HUES48 (cell line): ENCODE results near the gene MAP4K3.
A peak's percentile ranks its signal among the peaks of the same experiment; 100 is the strongest.
"Not testable (repeated sequence)": the region's sequence is repeated elsewhere in the genome, so short reads cannot be mapped to it uniquely, and the experiment has no call there.

Source experiments
- H3K27ac ChIP-seq: one replicate; pipeline ENCODE4 v1.7.0; 2013; ENCODE audit warnings: low read depth, low read length, inconsistent platforms
- H3K27me3 ChIP-seq: 2 replicates; pipeline ENCODE4 v1.6.1; 2013; ENCODE audit warnings: mild to moderate bottlenecking, low read length; ENCODE audit not compliant: control insufficient read depth, insufficient read depth
- H3K36me3 ChIP-seq: 2 replicates; pipeline ENCODE4 v1.6.1; 2013; ENCODE audit warnings: low read length; ENCODE audit not compliant: control insufficient read depth, insufficient read depth
- H3K4me1 ChIP-seq: 2 replicates; pipeline ENCODE4 v1.6.1; 2013; ENCODE audit warnings: mild to moderate bottlenecking, low read length; ENCODE audit not compliant: control insufficient read depth, insufficient read depth
- H3K4me3 ChIP-seq: 2 replicates; pipeline ENCODE4 v1.5.1; 2013; ENCODE audit warnings: mild to moderate bottlenecking, low read depth, low read length
- H3K9ac ChIP-seq: 2 replicates; pipeline ENCODE4 v1.6.1; 2013; ENCODE audit warnings: mild to moderate bottlenecking, low read depth, low read length, moderate library complexity
- H3K9me3 ChIP-seq: 2 replicates; pipeline ENCODE4 v1.6.1; 2013; ENCODE audit warnings: low read length; ENCODE audit not compliant: control insufficient read depth, insufficient read depth

Gene MAP4K3

DNA sequence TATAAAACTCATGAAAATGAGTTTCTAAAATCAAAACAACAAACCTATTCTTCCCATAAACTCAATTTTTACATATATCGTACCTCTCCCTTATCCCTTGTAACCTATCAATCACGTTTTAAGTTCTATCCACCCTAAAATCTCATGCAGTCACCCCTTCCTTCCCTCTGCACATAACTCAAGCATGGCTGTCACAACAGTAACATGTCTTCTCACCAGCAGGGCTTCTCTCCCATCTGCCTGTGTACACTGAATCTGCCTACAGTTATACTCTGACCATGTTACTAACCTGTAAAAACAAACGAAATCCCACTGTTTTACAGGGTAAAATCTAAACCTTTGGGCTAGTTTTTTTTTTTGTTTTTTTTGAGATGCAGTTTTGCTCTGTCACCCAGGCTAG is 68.2 kb downstream of the MAP4K3 start:
- no peaks in the 10 kb centered on the region for H3K27me3 ChIP-seq
- H3K4me1 ChIP-seq: peaks cover 15% of the 10 kb centered on the region
- H3K27ac ChIP-seq: no peak overlapping the region
- H3K9ac ChIP-seq: no peak overlapping the region
- peaks cover 29% of the 10 kb centered on the region for H3K9me3 ChIP-seq
- no peak overlapping the region for H3K4me3 ChIP-seq
- peaks cover 7% of the 10 kb centered on the region; the same call in 1 of the 2 replicates for H3K36me3 ChIP-seq

- Histone ChIP-seq H3K27me3 (no peaks in the 10 kb centered on the region), H3K9me3 (peaks cover 32% of the 10 kb centered on the region), H3K9ac (no peak overlapping the region), H3K4me1 (peaks cover 15% of the 10 kb centered on the region), H3K36me3 (peaks cover 7% of the 10 kb centered on the region; the same call in 1 of the 2 replicates), H3K27ac (no peak overlapping the region), H3K4me3 (no peak overlapping the region)
Measured at GRCh38 chr2:39368376-39368775, 68.7 kb downstream of the MAP4K3 start.

GRCh38 chr2:39362595-39362994 is 74.5 kb downstream of the MAP4K3 start:
- H3K9ac ChIP-seq: no peak overlapping the region
- peaks cover 15% of the 10 kb centered on the region; the same call in 1 of the 2 replicates for H3K36me3 ChIP-seq
- H3K27ac ChIP-seq: no peak overlapping the region
- no peaks in the 10 kb centered on the region for H3K27me3 ChIP-seq
- peaks cover 11% of the 10 kb centered on the region for H3K4me1 ChIP-seq
- peaks cover 83% of the 10 kb centered on the region for H3K9me3 ChIP-seq
- H3K4me3 ChIP-seq: no peak overlapping the region

DNA sequence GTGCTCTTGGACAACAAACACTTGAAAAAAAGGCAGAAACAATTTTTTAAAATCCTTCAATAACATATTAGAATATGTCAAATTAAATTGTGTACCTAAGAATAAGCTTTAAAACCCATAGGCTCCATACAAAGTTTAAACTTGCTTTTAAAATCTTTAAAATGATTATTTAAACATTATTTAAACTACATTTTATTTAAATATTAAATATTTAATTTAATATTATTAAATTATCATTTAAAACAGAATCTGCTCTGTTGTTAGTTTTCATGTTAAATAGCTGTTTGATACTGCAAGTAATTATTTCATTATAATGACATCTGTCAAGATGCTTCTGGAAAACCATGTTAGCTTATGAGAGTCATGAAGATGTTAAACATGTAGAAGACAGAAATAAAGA is 75.6 kb downstream of the MAP4K3 start:
- Histone ChIP-seq H3K9ac (no peak overlapping the region), H3K27me3 (no peaks in the 10 kb centered on the region), H3K4me1 (peaks cover 22% of the 10 kb centered on the region), H3K9me3 (peaks cover 72% of the 10 kb centered on the region), H3K27ac (no peak overlapping the region), H3K4me3 (no peak overlapping the region; the same call in 1 of the 2 replicates), H3K36me3 (peaks cover 15% of the 10 kb centered on the region; the same call in 1 of the 2 replicates)

GRCh38 chr2:39360342-39360741 is 76.7 kb downstream of the MAP4K3 start:
- peaks cover 24% of the 10 kb centered on the region for H3K4me1 ChIP-seq
- not testable (repeated sequence) for H3K9ac ChIP-seq, H3K27ac ChIP-seq, H3K27me3 ChIP-seq, H3K4me3 ChIP-seq
- H3K9me3 ChIP-seq: peaks cover 63% of the 10 kb centered on the region
- peaks cover 21% of the 10 kb centered on the region; the same call in 1 of the 2 replicates for H3K36me3 ChIP-seq

GRCh38 chr2:39359453-39360038 is 77.5 kb downstream of the MAP4K3 start:
- H3K9ac ChIP-seq: no peak overlapping the region
- H3K4me3 ChIP-seq: no peak overlapping the region
- H3K27ac ChIP-seq: no peak overlapping the region
- H3K27me3 ChIP-seq: no peaks in the 10 kb centered on the region
- peaks cover 63% of the 10 kb centered on the region for H3K9me3 ChIP-seq
- peaks cover 23% of the 10 kb centered on the region for H3K4me1 ChIP-seq
- H3K36me3 ChIP-seq: peaks cover 22% of the 10 kb centered on the region; the same call in 1 of the 2 replicates

GRCh38 chr2:39356922-39357639 is 80.0 kb downstream of the MAP4K3 start:
- Histone ChIP-seq H3K4me3 (no peak overlapping the region), H3K4me1 (peaks cover 17% of the 10 kb centered on the region), H3K9me3 (peaks cover 41% of the 10 kb centered on the region), H3K9ac (no peak overlapping the region), H3K27me3 (no peaks in the 10 kb centered on the region), H3K27ac (peak overlapping the region; percentile 70), H3K36me3 (peaks cover 22% of the 10 kb centered on the region; the same call in 1 of the 2 replicates)

GRCh38 chr2:39350658-39351057 is 86.4 kb downstream of the MAP4K3 start:
- Histone ChIP-seq H3K4me3 (no peak overlapping the region), H3K9ac (no peak overlapping the region), H3K36me3 (peaks cover 4% of the 10 kb centered on the region; the same call in 1 of the 2 replicates), H3K9me3 (no peaks in the 10 kb centered on the region), H3K4me1 (peaks cover 2% of the 10 kb centered on the region), H3K27me3 (no peaks in the 10 kb centered on the region), H3K27ac (no peak overlapping the region)

DNA sequence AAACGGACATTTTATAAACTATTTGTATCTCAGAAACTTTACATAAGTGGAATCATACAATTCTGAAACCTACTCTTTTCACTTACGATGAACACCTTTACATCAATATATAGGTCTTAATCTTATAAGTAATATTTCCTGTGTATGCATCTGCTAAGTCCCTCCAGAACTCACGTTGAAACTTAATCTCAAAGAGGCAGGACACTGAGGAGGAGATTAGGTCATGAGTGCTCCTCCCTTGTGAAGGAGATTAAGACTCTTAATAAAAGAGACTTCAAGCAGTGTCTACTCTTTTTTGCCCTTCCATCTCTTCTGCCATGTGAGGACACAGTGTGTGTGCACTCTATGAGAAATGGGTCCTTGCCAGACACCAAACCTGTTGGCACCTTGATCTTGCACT is 98.6 kb downstream of the MAP4K3 start:
- Histone ChIP-seq H3K4me3 (no peak overlapping the region), H3K9me3 (no peaks in the 10 kb centered on the region), H3K9ac (no peak overlapping the region), H3K36me3 (0 out of 2 replicates have a peak, but pooled peaks cover 7% of the 10 kb centered on the region), H3K4me1 (peaks cover 12% of the 10 kb centered on the region), H3K27ac (no peak overlapping the region), H3K27me3 (no peaks in the 10 kb centered on the region)

DNA sequence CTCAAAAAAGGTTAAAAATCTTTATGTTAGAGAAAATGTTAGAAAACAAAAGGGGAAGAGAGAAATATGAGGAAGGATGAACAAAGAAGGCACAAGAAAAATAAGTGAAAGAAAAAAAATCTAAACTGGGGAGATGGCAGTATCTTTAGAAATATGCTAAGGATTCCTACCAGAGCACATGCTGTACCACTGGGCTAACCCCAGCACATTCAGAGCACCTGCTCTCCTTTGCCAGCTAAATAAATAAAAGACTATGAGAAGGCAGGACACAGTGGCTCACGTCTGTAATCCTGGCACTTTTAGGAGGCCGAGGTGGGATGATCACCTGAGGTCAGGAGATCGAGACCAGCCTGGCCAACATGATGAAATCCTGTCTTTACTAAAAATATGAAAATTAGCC is 101.2 kb downstream of the MAP4K3 start:
- peaks cover 12% of the 10 kb centered on the region for H3K4me1 ChIP-seq
- peaks cover 7% of the 10 kb centered on the region for H3K36me3 ChIP-seq
- H3K27me3 ChIP-seq: no peaks in the 10 kb centered on the region
- no peak overlapping the region for H3K9ac ChIP-seq
- H3K9me3 ChIP-seq: no peaks in the 10 kb centered on the region
- no peak overlapping the region for H3K4me3 ChIP-seq
- H3K27ac ChIP-seq: peak overlapping the region; percentile 51

GRCh38 chr2:39334978-39335377 is 102.1 kb downstream of the MAP4K3 start:
- Histone ChIP-seq H3K36me3 (peaks cover 7% of the 10 kb centered on the region), H3K27ac (no peak overlapping the region), H3K4me1 (peaks cover 12% of the 10 kb centered on the region), H3K9me3 (no peaks in the 10 kb centered on the region), H3K4me3 (no peak overlapping the region), H3K27me3 (no peaks in the 10 kb centered on the region), H3K9ac (no peak overlapping the region)
